HG03280 (cell line): ENCODE results near the gene DNMT3L.

Experiments used
- ATAC-seq: cut with Tn5 transposase; IDR thresholded peaks from one replicate; pipeline ENCODE4 v1.9.1; 2021; ENCODE audit warnings: mild to moderate bottlenecking, moderate library complexity; ENCODE audit not compliant: unreplicated experiment

The DNMT3L gene

GRCh38 chr21:44279354-44280260 lies 17.9 kb upstream of the DNMT3L start:
- ATAC-seq: no peak

- ATAC-seq: no peak
These were observed 13.3 kb upstream of the DNMT3L start for GRCh38 chr21:44275041-44275440.

GRCh38 chr21:44273046-44273445 lies 11.3 kb upstream of the DNMT3L start:
- no peak for ATAC-seq

DNA sequence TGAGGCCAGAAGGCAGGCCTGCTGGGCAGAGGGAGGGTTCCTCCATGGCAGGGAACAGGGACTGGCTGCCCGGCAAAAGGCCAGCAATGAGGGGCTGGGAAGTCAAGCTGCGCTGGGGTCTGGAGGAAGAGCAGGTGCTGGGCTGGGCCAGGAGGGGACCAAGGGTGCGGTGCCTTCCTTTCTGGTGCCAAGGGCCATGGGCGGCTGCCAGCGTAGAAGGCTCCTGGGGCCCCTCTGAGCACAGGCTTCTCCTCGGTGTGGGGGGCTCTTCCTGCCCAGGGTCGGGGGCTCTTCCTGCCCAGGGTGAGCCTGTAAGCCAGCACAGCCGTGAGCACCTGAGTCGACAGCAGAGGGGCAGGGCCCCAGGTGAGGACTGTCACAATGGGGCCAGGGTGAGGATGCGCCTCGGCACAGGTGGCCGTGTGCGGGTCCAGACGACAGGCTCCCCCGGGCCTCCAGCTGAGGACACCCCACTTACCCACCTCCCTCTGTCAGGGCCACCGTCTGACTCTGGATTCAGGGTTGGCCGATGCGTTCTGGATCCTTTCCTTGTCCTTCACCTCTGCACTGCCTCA lies 10.7 kb upstream of the DNMT3L start:
- ATAC-seq: no peak

DNA sequence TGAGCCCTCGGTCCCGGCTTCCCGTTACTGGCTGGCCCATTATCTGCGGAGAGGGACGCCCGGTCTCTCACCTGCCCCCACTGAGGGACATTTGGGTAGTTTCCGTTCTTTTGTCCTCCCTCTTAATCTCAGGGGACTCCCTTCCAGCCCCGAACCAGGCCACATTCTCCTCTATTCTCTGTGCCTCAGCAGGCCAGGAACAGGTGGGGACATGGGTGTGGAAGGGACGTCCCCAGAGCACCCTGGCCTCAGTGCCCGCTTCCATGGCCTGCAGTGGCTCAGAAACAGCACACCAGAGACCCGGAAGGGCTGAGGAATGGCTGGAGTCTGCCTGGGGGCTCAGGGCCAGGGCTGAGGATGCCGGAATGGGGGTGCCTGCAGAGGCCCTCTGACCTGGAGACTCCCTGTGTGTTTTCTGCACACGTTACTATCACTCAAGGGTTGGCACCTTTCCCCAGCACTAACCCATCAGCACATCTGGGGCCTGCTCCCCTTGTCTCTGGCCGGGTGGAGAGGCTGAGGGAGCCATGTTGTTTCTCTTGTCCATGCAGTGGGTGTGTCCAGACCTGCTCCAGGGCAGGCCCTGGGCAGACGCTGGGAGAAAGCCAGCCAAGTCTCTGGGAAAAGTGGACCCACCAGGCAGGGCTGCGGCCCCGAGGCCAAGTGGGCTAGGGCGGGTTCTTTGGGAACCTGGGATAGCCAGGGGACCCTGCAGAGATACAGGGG lies 10.0 kb upstream of the DNMT3L start:
- no peak for ATAC-seq

DNA sequence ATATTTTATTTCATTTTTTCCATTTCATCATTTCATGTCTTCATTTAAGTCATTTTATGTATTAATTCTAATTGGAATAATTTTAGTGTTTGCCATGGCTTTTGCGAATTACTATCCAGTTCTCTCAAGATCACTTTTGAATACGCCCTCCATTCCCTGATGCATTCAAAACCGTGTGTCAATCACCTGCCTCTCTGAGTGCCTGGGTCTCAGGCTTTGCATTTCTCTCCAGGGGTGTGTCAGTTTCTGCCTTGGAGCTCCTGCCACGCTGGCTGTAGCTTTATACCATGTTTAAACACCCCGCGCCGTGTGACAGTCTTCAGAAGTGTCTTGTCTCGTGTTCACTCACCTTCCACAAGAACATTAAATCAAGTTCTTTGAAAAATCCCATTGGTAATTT lies 7.4 kb upstream of the DNMT3L start:
- no peak for ATAC-seq

DNA sequence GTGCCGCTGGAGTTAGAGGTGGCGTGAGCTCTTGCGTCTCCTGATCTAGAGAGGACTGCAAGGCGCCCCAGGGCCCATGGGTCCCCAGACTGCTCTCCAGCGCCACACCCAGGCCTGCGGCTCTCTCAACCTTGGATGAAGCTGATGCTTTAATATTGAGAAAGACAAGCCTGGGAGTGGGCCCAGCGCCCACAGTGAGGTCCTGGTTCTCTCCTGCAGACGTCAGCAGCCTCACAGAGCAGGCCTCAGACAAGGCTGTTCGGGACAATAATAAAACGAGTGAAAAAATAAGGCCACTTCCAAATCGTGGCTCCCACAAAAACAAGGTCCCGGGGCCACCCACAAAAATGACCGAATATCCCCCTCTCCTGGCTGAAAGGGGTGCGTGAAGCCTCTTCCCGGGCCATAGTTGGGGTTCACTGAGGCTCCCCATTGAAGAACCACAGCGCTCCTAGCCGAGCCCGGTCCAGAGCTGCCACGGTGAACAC lies 6.0 kb upstream of the DNMT3L start:
- no peak for ATAC-seq

DNA sequence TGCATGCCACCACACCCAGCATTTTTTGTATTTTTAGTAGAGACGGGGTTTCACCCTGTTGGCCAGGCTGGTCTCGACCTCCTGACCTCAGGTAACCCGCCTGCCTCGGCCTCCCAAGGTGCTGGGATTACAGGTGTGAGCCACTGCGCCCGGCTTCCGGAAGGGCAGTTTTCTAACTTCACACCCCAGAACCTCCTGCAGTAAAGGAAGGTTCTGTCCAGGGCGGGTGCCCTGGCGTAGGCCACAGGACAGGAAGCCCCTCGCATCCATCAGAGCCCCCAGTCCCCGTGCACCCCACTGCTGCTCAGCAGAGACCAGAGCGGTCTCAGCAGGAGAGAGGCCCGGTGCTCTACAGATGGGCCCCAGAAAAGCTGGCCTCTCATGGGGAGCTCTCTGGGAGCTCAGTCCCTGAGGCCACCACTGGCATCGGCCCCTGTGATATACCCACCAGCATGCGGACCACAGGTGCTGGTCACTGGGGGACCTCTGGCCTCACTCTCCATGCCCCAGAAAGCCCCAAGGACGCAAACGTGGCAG lies 4.1 kb upstream of the DNMT3L start:
- ATAC-seq: no peak

DNA sequence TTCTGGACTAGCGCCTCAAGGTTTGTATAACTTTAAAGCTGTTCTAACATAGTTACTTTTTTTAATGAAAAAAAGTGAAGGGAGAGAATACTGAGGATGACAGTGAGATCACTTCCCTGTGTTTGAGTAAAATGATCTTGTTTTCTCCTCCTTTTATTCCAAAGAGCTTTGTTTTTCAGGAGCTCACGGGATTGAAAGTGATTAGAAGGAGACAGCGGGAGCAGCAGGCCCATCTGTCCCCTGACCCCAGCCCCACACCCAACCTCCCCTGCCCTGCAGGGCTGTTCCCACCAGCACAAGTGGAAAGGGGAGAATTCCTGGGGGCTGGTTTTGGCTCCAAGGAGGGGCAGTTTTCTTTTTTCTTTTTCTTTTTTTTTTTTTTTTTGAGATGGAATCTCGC lies 2.1 kb upstream of the DNMT3L start:
- ATAC-seq: no peak

DNA sequence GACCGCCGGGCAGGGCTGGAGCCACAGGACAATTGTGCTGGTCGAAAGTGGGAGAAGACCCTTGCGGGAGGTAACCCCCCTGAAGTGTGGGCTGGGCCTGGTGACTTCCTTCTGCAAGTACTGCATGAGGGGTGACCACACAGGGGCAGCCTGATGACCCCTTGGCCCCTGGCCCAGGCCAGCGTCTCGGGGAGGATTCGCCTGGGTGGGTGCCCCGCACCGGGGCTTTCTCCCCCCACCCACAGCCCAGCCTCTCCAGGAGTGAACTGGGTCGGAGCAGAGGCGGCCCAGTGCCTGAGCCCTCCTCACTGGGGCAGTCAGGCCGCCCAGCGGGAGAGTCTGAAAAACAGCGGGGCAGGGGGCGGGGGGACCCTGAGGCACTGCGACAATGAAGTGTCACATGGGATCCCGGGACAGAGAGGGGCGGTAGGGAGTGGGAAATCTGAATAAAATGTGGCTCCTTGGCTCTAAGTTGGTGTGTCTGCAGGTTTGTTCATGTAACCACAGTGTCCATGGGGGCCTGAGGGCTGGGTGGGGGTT lies 1.6 kb upstream of the DNMT3L start:
- no peak for ATAC-seq

DNA sequence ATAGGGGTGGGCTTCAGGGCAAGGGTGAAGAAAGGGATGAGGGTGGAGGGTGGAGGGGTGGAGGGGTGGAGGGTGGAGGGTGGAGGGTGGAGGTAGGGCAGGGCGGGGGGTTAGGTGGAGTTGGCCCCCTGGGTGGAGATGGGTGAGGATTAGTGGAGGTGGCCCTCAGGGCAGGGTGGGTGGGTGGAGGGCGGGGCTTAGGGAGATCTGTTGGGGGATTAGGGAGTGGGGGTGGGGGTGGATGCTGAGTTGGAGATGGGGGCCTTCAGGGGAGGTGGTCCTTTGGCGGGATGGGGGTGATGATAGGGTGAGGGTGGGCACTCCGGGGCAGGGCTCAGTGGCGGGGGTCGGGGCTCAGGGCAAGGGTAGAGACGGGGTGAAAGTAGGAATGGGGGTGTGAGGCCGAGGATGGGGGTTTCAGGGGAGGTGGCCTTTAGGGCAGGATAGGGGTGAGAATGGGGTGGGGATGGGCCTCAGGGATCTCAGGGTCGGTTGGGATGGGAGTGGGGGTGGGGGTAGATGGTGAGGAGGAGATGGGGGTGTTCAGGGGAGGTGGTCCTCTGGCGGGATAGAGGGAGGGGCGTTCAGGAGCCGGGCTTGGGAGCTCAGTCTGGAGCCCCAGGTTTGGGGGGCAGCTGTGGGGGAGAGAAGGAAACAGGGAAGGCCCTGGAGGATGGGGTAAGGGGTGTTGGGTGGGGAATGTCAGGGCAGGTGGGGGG lies 800 bp upstream of the DNMT3L start:
- no peak for ATAC-seq

DNA sequence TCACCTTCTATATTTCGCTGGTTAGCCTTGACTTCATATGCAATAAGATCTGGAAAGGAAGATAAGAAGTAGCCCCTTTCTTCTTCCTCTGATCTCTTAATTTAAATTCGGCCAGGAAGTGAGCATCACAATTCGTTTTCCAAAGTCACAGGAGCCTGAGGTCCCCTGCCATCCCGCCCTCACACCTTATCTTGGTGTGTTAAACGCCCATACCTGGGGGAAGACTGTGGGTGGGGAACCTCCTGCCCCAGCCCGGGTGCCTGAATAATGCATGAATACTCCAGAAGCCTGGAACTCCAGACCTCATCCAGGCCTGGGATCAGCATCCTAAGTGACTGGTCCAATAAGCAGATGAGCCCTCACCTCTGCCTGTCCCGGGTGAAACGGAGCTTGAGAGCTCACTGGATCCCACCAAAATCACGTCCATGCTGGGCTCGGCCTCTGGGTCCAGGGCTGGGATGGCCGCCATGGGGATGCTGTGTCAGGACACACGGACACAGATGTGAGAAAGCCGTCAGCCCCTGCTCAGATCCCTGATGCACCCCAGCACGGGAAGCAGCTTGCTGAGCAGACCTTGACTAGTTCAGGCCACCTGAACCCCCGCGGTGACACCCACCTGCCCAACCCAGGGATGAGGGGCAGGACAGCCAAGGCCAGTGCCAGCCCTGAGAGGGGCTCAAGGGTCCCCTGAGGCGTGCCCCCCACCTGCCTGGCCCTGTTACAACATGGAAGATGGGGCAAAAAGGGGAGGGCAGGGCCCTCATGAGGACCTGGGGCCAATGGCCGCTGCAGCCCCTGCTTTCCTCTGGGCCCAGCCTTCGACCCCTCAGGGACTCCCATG lies 686 bp downstream of the DNMT3L start:
- no peak for ATAC-seq

- no peak for ATAC-seq
These were observed 1.6 kb downstream of the DNMT3L start for GRCh38 chr21:44260066-44260465.

DNA sequence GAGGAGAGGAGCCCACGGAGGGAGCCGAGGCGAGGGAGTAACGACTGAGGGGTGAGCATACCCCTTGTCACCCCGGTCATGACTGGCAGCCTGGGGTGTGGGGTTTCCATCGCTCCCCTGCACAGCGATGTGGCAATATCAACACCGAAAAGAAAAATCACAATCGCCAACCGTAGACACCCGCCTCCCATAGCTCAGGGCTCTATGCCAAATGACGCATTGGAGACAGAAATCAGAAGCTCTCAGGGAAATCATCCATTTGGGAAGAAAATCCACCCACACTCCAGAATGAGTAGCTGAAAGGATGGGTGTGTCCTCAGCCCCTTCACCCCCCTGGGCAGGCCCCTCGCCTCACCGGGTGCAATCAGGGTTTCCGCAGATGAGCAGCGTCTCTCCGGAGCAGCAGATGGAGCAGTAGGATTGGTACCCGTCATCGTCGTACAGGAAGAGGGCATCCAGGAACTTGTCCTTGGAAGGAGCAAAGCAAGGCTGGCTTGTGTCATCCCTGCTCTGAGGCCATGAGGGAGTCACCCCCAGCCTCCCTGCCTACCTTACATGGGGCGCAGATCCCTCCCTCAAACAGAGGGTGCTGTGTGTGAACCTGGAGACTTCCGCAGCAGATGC lies 2.5 kb downstream of the DNMT3L start:
- ATAC-seq: no peak

DNA sequence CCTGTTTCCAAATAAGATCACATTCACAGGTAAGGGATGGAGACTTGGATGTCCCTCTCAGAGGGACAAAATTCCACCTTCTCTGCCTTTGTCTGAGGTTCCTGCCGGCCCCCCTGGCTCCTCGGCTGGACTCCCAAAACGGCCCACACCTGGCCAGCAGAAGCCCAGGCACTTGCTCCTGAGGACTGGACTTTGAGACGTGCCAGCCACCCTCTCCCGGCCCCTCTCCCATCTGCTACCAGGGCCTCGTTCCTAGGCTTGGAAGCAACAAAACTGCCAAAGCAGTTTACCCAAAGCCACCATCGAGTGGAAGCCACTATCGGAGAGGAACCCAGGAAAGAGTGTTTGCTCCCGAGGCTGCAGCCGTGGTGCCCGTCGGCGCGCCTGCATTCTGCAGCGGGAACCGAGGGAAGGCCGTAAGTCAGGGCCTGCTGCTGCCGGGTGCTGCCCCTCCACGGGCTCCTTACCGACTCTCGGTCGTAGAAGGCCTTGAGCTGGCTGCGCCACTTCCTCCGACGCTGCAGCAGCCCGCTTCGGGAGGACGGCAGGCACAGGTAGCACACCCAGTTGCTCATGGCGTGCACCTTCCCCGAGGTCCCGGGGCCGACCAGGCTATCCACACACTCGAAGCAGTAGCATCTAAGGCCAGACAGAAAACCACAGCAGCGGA lies 3.5 kb downstream of the DNMT3L start:
- no peak for ATAC-seq

DNA sequence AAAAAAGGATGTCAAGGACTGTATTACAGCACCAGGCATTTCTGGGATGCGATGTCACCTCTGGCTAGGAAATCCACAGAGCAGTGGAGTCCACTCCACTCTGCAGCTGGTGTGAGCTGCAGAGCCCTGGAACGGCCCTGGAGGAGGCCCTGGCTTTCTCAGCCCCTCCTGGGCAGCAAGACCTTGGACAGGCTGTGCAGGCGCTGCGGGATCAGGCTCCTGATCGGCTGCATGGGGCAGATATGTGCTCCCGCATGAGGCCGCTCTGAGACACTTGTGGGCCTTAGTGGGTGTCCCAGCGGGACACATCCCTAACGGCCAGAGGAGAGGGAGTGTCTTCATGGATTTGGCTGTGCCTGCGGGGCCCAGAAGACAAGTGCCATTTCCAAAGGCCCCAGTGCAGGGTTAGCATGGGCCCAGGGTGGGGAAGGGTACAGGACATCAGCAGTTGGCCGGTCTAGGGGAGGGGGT lies 6.2 kb downstream of the DNMT3L start:
- no peak for ATAC-seq

GRCh38 chr21:44253832-44254710 lies 7.6 kb downstream of the DNMT3L start:
- no peak for ATAC-seq
